ENCODE results near the gene RAB4B.

GRCh38 chr19:40743926-40744325 is 34.1 kb upstream of the RAB4B start:
- TF ChIP-seq, protein P1, sequence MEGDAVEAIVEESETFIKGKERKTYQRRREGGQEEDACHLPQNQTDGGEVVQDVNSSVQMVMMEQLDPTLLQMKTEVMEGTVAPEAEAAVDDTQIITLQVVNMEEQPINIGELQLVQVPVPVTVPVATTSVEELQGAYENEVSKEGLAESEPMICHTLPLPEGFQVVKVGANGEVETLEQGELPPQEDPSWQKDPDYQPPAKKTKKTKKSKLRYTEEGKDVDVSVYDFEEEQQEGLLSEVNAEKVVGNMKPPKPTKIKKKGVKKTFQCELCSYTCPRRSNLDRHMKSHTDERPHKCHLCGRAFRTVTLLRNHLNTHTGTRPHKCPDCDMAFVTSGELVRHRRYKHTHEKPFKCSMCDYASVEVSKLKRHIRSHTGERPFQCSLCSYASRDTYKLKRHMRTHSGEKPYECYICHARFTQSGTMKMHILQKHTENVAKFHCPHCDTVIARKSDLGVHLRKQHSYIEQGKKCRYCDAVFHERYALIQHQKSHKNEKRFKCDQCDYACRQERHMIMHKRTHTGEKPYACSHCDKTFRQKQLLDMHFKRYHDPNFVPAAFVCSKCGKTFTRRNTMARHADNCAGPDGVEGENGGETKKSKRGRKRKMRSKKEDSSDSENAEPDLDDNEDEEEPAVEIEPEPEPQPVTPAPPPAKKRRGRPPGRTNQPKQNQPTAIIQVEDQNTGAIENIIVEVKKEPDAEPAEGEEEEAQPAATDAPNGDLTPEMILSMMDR (IDR thresholded peaks at IDR 0.05): no peak
- TF ChIP-seq POLR2A (IDR thresholded peaks at IDR 0.05; ENCODE audit: low read depth): no peak
- no peak for TF ChIP-seq POLR2AphosphoS5 (IDR thresholded peaks at IDR 0.05)

All from esophagus muscularis mucosa (tissue), 3 donors.